HEK293 (cell line): Measurements from ENCODE around the gene CHI3L1.

Source experiments
- KLF16 ChIP-seq: fragments of 450-650 bp; formaldehyde crosslinking; IDR thresholded peaks from 2 replicates; pipeline ENCODE4 v1.5.1; 2017; ENCODE audit warnings: missing biosample characterization, missing genetic modification characterization
- SETDB1 ChIP-seq: IDR thresholded peaks from one replicate; pipeline ENCODE4 v1.6.1; 2017; ENCODE audit warnings: mild to moderate bottlenecking, low read length, moderate library complexity, mixed read lengths; ENCODE audit not compliant: insufficient read length
- TCF7L2 ChIP-seq: IDR thresholded peaks from 2 replicates; pipeline ENCODE4 v1.6.1; 2011; ENCODE audit warnings: low read depth, mild to moderate bottlenecking, inconsistent platforms, low read length, moderate library complexity, borderline replicate concordance
- ZNF2 ChIP-seq: fragments of 450-650 bp; formaldehyde crosslinking; IDR thresholded peaks from 2 replicates; pipeline ENCODE4 v1.5.1; 2016; ENCODE audit warnings: missing biosample characterization, missing genetic modification characterization
- ZNF221 ChIP-seq: fragments of 450-650 bp; formaldehyde crosslinking; IDR thresholded peaks from 2 replicates; pipeline ENCODE4 v1.5.1; 2017; ENCODE audit warnings: missing biosample characterization, missing genetic modification characterization, borderline replicate concordance
- ZNF24 ChIP-seq: fragments of 450-650 bp; formaldehyde crosslinking; IDR thresholded peaks from 2 replicates; pipeline ENCODE4 v1.5.1; 2016; ENCODE audit warnings: missing biosample characterization, missing genetic modification characterization
- ZNF274 ChIP-seq, 2 experiments: fragments of 200-500 bp in 1 of 2; fragments of 450-650 bp in 1 of 2; sonication (Bioruptor generic) in 1 of 2; formaldehyde crosslinking in 1 of 2; IDR thresholded peaks; 2 replicates each; pipeline versions ENCODE4 v1.5.1 to v1.6.1; 2014 to 2016; ENCODE audit warnings: borderline replicate concordance in 1 of 2, inconsistent platforms in 1 of 2, low read length in 1 of 2, missing biosample characterization in 1 of 2, missing genetic modification characterization in 1 of 2
- ZNF394 ChIP-seq: fragments of 450-650 bp; formaldehyde crosslinking; IDR thresholded peaks from 2 replicates; pipeline ENCODE4 v1.5.1; 2016; ENCODE audit warnings: missing biosample characterization, missing genetic modification characterization, mild to moderate bottlenecking, moderate library complexity, borderline replicate concordance
- ZNF423 ChIP-seq: fragments of 450-650 bp; formaldehyde crosslinking; IDR thresholded peaks from 2 replicates; pipeline ENCODE4 v1.5.1; 2016; ENCODE audit warnings: missing biosample characterization, missing genetic modification characterization
- TF ChIP-seq, protein P1 (sequence below): fragments of 450-650 bp; formaldehyde crosslinking; IDR thresholded peaks from 2 replicates; pipeline ENCODE4 v1.5.1; 2016; ENCODE audit warnings: missing biosample characterization, missing genetic modification characterization
- TF ChIP-seq, protein P2 (sequence below): IDR thresholded peaks from 2 replicates; pipeline ENCODE4 v1.6.1; 2011; ENCODE audit warnings: mild to moderate bottlenecking, low read depth, low read length, borderline replicate concordance

DNA sequence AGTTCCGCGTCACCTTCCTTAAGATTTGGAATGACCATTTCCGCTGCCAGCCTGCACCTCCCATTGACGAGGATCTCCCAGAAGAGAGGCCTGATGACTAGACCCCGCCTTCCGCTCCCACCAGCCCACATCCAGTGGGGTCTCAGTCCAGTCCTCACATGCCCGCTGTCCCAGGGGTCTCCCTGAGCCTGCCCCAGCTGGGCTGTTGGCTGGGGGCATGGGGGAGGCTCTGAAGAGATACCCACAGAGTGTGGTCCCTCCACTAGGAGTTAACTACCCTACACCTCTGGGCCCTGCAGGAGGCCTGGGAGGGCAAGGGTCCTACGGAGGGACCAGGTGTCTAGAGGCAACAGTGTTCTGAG lies 20.7 kb downstream of the CHI3L1 start:
- TF ChIP-seq KLF16 (no peak), SETDB1 (no peak), TCF7L2 (no peak), ZNF274 (IDR thresholded peaks at IDR 0.05; ENCODE audit: low read length) (no peak), ZNF274 (tag by site-specific recombination; IDR thresholded peaks at IDR 0.05; ENCODE audit: borderline replicate concordance) (no peak), ZNF394 (tag by site-specific recombination) (no peak), ZNF2 (tag by site-specific recombination) (no peak), ZNF423 (no peak), ZNF221 (tag by site-specific recombination) (no peak), ZNF24 (tag by site-specific recombination) (no peak)
- TF ChIP-seq, protein P1, sequence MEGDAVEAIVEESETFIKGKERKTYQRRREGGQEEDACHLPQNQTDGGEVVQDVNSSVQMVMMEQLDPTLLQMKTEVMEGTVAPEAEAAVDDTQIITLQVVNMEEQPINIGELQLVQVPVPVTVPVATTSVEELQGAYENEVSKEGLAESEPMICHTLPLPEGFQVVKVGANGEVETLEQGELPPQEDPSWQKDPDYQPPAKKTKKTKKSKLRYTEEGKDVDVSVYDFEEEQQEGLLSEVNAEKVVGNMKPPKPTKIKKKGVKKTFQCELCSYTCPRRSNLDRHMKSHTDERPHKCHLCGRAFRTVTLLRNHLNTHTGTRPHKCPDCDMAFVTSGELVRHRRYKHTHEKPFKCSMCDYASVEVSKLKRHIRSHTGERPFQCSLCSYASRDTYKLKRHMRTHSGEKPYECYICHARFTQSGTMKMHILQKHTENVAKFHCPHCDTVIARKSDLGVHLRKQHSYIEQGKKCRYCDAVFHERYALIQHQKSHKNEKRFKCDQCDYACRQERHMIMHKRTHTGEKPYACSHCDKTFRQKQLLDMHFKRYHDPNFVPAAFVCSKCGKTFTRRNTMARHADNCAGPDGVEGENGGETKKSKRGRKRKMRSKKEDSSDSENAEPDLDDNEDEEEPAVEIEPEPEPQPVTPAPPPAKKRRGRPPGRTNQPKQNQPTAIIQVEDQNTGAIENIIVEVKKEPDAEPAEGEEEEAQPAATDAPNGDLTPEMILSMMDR (tag by site-specific recombination), result no peak
- TF ChIP-seq, protein P2, sequence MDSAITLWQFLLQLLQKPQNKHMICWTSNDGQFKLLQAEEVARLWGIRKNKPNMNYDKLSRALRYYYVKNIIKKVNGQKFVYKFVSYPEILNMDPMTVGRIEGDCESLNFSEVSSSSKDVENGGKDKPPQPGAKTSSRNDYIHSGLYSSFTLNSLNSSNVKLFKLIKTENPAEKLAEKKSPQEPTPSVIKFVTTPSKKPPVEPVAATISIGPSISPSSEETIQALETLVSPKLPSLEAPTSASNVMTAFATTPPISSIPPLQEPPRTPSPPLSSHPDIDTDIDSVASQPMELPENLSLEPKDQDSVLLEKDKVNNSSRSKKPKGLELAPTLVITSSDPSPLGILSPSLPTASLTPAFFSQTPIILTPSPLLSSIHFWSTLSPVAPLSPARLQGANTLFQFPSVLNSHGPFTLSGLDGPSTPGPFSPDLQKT, result no peak
